HFF-Myc (cell line): ENCODE measurements around the gene STPG4.

Experiments used
- DNase-seq: peaks from one replicate; pipeline ENCODE4 v3.0.0-alpha.2; 2011; ENCODE audit warnings: low read depth; ENCODE audit errors: extremely low read depth
- H3K4me3 ChIP-seq: replicated peaks from 2 replicates; pipeline ENCODE4 v1.5.1; 2011; ENCODE audit warnings: low read depth, mild to moderate bottlenecking, control low read depth, low read length
- CTCF ChIP-seq: IDR thresholded peaks from 2 replicates; pipeline ENCODE4 v1.5.1; 2012; ENCODE audit warnings: mild to moderate bottlenecking, low read depth, low read length, control low read depth; ENCODE audit errors: missing control alignments

STPG4 gene

GRCh38 chr2:47155091-47155876, at the start of gene STPG4:
Gene STPG4 (minus strand): TSS chr2:47155308. CDS start chr2:47155251, 57 bp downstream.
- TF ChIP-seq CTCF = no peak
- DNase-seq = no peak
- H3K4me3 ChIP-seq = no peak within 1 kb of the TSS

GRCh38 chr2:47204691-47205090, 49.6 kb upstream of the STPG4 start:
- H3K4me3 ChIP-seq = no peak overlapping the region
- no peak for TF ChIP-seq CTCF
- no peak for DNase-seq

GRCh38 chr2:47203995-47204394, 48.9 kb upstream of the STPG4 start:
- no peak for TF ChIP-seq CTCF
- H3K4me3 ChIP-seq = no peak overlapping the region
- no peak for DNase-seq

GRCh38 chr2:47201224-47201623, 46.1 kb upstream of the STPG4 start:
- TF ChIP-seq CTCF = no peak
- no peak for DNase-seq
- H3K4me3 ChIP-seq = no peak overlapping the region

- H3K4me3 ChIP-seq = no peak overlapping the region
- TF ChIP-seq CTCF = no peak
- DNase-seq = peak; percentile 94
These were observed 43.9 kb upstream of the STPG4 start for GRCh38 chr2:47198985-47199451.

- TF ChIP-seq CTCF = no peak
- H3K4me3 ChIP-seq = no peak overlapping the region
- DNase-seq = no peak
These were observed 41.4 kb upstream of the STPG4 start for GRCh38 chr2:47196499-47196898.
